Activated CD4-positive, alpha-beta memory T cell treated with anti-CD3 and anti-CD28 coated beads, Interleukin-2, amount 10 ng/mL, durations not matched to agents 7 days and 5 days (primary cell): ENCODE results near the gene SLC13A3. TPM values are rescaled to one million over a fixed set of nuclear protein-coding genes. Genes with fewer than 3 reads are reported as not detected.

Experiments
- CTCF ChIA-PET: fragments of 350-600 bp; sonication (Branson Sonifier 250); formaldehyde crosslinking; loops from one replicate; lab custom pipeline; 2021; ENCODE audit warnings: antibody characterized with exemption, inconsistent platforms; lab: Charles Lee
- POLR2A ChIA-PET: fragments of 350-600 bp; sonication (Branson Sonifier 250); formaldehyde crosslinking; loops from one replicate; lab custom pipeline; 2021; ENCODE audit warnings: antibody characterized with exemption; lab: Charles Lee
- DNase-seq: peaks from one replicate; pipeline ENCODE4 v3.0.0-alpha.2; 2020
- H3K27ac Mint-ChIP-seq: one replicate; pipeline ENCODE4 v1.8.0; 2021; ENCODE audit warnings: mild to moderate bottlenecking, mixed read lengths
- H3K27me3 Mint-ChIP-seq: one replicate; pipeline ENCODE4 v1.8.0; 2021; ENCODE audit warnings: mixed read lengths
- H3K36me3 Mint-ChIP-seq: one replicate; pipeline ENCODE4 v1.8.0; 2021; ENCODE audit warnings: low read depth, mixed read lengths
- H3K4me1 Mint-ChIP-seq: one replicate; pipeline ENCODE4 v1.8.0; 2021; ENCODE audit warnings: mixed read lengths
- H3K4me3 Mint-ChIP-seq: one replicate; pipeline ENCODE4 v1.8.0; 2021; ENCODE audit warnings: mild to moderate bottlenecking, mixed read lengths
- H3K9me3 Mint-ChIP-seq: one replicate; pipeline ENCODE4 v1.8.0; 2021; ENCODE audit warnings: mixed read lengths
- total RNA-seq, 2 experiments: library from RNA; stranded (reverse); gene quantifications; one replicate each; pipeline ENCODE4 v1.2.3, GENCODE V29; 2021

SLC13A3 gene
- total RNA-seq, 2 experiments from 2014 or later, result not detected

GRCh38 chr20:46558511-46558959 is 92.7 kb downstream of the SLC13A3 start:
- Mint-ChIP-seq H3K36me3 (peaks cover 8% of the 10 kb centered on the region), H3K4me3 (no peak overlapping the region)

DNA sequence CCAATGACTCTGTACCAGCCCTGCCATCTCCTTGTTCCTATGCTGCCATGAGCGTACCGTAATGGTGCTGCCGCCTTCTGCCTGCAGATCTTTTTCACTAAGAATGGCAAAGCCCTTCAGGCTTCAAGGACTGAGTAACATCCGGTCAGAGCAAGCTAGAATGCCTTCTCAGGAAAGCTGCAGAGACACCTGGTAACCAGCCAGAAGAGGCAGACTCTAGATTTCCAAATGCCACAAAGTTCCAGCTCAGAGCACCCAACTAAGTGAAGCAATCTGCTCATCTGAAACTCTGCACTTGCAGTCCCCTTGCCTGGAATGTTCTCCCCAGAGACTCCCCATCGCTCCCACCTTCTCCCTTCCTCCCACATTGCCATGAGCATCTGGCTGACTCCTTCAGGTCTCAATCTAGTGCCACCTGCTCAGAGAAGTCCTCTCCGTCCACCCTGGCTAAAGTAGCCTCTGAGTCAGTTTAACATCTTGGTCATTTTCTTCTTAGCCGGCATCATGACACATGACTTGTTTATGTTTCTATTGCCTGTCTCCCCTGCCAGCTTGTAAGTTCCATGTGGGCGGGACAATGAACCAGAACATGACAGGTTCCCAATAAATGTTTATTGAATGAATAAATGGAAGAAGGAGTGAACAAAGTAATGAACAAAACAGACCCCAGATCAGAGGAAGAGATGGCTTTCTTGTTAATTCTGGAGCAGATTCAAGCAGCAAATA is 93.9 kb downstream of the SLC13A3 start:
- no peak overlapping the region for H3K4me3 Mint-ChIP-seq
- H3K27me3 Mint-ChIP-seq, result no peaks in the 10 kb centered on the region
- H3K27ac Mint-ChIP-seq, result no peak overlapping the region
- no peak for DNase-seq
- ChIA-PET POLR2A (interaction anchor here (0.6 to 1.0 kb wide), 2 partner anchors 10 to 12 kb away, joined by 3 read pairs; no protein-coding TSS in a partner anchor), CTCF (interaction anchor here (1.2 kb wide), 1 partner anchor 126 kb away, joined by 4 read pairs; no protein-coding TSS in a partner anchor)
- peaks cover 64% of the 10 kb centered on the region for H3K4me1 Mint-ChIP-seq
- peaks cover 8% of the 10 kb centered on the region for H3K36me3 Mint-ChIP-seq
- H3K9me3 Mint-ChIP-seq, result no peaks in the 10 kb centered on the region

More at GRCh38 chr20:46558511-46558959, 92.7 kb downstream of the SLC13A3 start:
- Mint-ChIP-seq H3K4me1 (peaks cover 64% of the 10 kb centered on the region), H3K27ac (no peak overlapping the region), H3K9me3 (no peaks in the 10 kb centered on the region), H3K27me3 (no peaks in the 10 kb centered on the region)
- ChIA-PET POLR2A (no interaction called here), CTCF (interaction anchor here (0.7 to 2.3 kb wide), 3 partner anchors 14 to 128 kb away, joined by 3 to 13 read pairs (median 4); no protein-coding TSS in a partner anchor)
- DNase-seq, result no peak

- H3K4me3 Mint-ChIP-seq, result no peak overlapping the region
- peaks cover 5% of the 10 kb centered on the region for H3K36me3 Mint-ChIP-seq
- H3K27ac Mint-ChIP-seq, result no peak overlapping the region
- no peaks in the 10 kb centered on the region for H3K27me3 Mint-ChIP-seq
- DNase-seq, result no peak
- no peaks in the 10 kb centered on the region for H3K9me3 Mint-ChIP-seq
- H3K4me1 Mint-ChIP-seq, result peaks cover 56% of the 10 kb centered on the region
- ChIA-PET POLR2A (interaction anchor here (0.6 to 1.2 kb wide), 2 partner anchors 10 to 330 kb away, joined by 3 to 4 read pairs; no protein-coding TSS in a partner anchor), CTCF (interaction anchor here (1.1 to 3.4 kb wide), 2 partner anchors 11 to 42 kb away, joined by 3 to 21 read pairs; no protein-coding TSS in a partner anchor)
Measured at GRCh38 chr20:46555370-46555956, 95.8 kb downstream of the SLC13A3 start.

- DNase-seq, result no peak
Measured at GRCh38 chr20:46554828-46555227, 96.4 kb downstream of the SLC13A3 start.

GRCh38 chr20:46553926-46554325 is 97.3 kb downstream of the SLC13A3 start:
- Mint-ChIP-seq H3K4me1 (peaks cover 43% of the 10 kb centered on the region), H3K27ac (no peak overlapping the region), H3K4me3 (no peak overlapping the region), H3K9me3 (no peaks in the 10 kb centered on the region), H3K36me3 (peaks cover 4% of the 10 kb centered on the region), H3K27me3 (no peaks in the 10 kb centered on the region)
- no peak for DNase-seq
- CTCF ChIA-PET, result interaction anchor here (3.4 to 3.6 kb wide), 2 partner anchors 8 to 9 kb away, joined by 12 to 21 read pairs; no protein-coding TSS in a partner anchor
- POLR2A ChIA-PET, result interaction anchor here (1.2 to 2.0 kb wide), 4 partner anchors 8 to 30 kb away, joined by 3 to 9 read pairs (median 6); no protein-coding TSS in a partner anchor

More at GRCh38 chr20:46554828-46555227, 96.4 kb downstream of the SLC13A3 start:
- Mint-ChIP-seq H3K27ac (no peak overlapping the region), H3K4me1 (peaks cover 49% of the 10 kb centered on the region), H3K36me3 (peaks cover 4% of the 10 kb centered on the region), H3K4me3 (no peak overlapping the region), H3K27me3 (no peaks in the 10 kb centered on the region), H3K9me3 (no peaks in the 10 kb centered on the region)
- ChIA-PET POLR2A (interaction anchor here (1.2 kb wide), 1 partner anchor 10 kb away, joined by 4 read pairs; no protein-coding TSS in a partner anchor), CTCF (interaction anchor here (1.1 to 3.4 kb wide), 2 partner anchors 10 to 43 kb away, joined by 3 to 21 read pairs; no protein-coding TSS in a partner anchor)

- Mint-ChIP-seq H3K9me3 (no peaks in the 10 kb centered on the region), H3K36me3 (peaks cover 4% of the 10 kb centered on the region), H3K27me3 (no peaks in the 10 kb centered on the region), H3K4me3 (peak overlapping the region; percentile 50), H3K27ac (peak overlapping the region; percentile 91), H3K4me1 (peaks cover 33% of the 10 kb centered on the region)
- peak; percentile 83 for DNase-seq
- ChIA-PET POLR2A (interaction anchor here (0.6 to 2.0 kb wide), 4 partner anchors 8 to 1198 kb away, joined by 3 to 9 read pairs (median 6); no protein-coding TSS in a partner anchor), CTCF (interaction anchor here (0.9 to 3.6 kb wide), 9 partner anchors 8 to 832 kb away, joined by 3 to 21 read pairs (median 5); partner anchors contain the start of gene ZNF334)
Measured at GRCh38 chr20:46552460-46553420, 98.5 kb downstream of the SLC13A3 start.

GRCh38 chr20:46551522-46552381 is 99.5 kb downstream of the SLC13A3 start:
- Mint-ChIP-seq H3K27me3 (no peaks in the 10 kb centered on the region), H3K4me3 (no peak overlapping the region), H3K4me1 (peaks cover 26% of the 10 kb centered on the region), H3K27ac (peak overlapping the region; percentile 91), H3K9me3 (no peaks in the 10 kb centered on the region), H3K36me3 (peaks cover 3% of the 10 kb centered on the region)
- POLR2A ChIA-PET, result interaction anchor here (0.6 to 2.0 kb wide), 2 partner anchors 10 to 1197 kb away, joined by 3 to 8 read pairs; no protein-coding TSS in a partner anchor
- CTCF ChIA-PET, result interaction anchor here (0.9 to 3.6 kb wide), 8 partner anchors 10 to 832 kb away, joined by 3 to 12 read pairs (median 4); partner anchors contain the start of gene ZNF334
- DNase-seq, result no peak

DNA sequence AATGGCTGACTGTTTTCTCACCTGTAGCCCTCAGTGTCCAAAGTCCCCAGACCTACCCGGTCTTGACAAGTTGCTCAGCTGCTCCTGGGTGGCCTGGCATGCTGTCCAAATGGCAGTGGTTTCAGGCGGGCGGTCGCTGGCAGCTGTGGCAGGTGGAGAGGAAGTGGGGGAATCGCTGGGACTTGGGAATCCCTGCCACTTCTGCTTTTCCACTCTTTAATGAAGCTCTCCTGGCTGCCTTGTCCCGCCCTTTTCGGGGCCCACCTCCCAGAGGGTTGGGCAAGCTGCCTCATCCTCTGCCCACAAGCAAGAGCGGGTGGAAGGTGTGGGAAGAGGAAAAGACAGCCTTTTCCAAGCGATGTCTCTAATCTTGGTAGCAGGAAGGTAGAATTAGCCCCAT is 100.8 kb downstream of the SLC13A3 start, which contains the start of gene OCSTAMP:
OCSTAMP (minus strand) TSS at position 194 of the 400 bp plus-strand sequence; CDS start at position 100, 94 bp downstream.
- Mint-ChIP-seq H3K4me3 (no peak within 1 kb of the TSS), H3K36me3 (no peaks in the 10 kb centered on the region), H3K9me3 (no peaks in the 10 kb centered on the region), H3K27me3 (no peaks in the 10 kb centered on the region), H3K27ac (peak within 1 kb of the TSS; percentile 5), H3K4me1 (peaks cover 17% of the 10 kb centered on the region)
- ChIA-PET CTCF (interaction anchor here (1.0 to 3.6 kb wide), 4 partner anchors 11 to 132 kb away, joined by 4 to 12 read pairs (median 4); no protein-coding TSS in a partner anchor), POLR2A (interaction anchor here (1.1 kb wide), 1 partner anchor 444 kb away, joined by 3 read pairs; no protein-coding TSS in a partner anchor)
- no peak for DNase-seq

GRCh38 chr20:46549188-46549972 is 101.9 kb downstream of the SLC13A3 start:
- DNase-seq, result no peak
- H3K4me1 Mint-ChIP-seq, result peaks cover 6% of the 10 kb centered on the region

GRCh38 chr20:46548688-46549087 is 102.6 kb downstream of the SLC13A3 start:
- Mint-ChIP-seq H3K27me3 (no peaks in the 10 kb centered on the region), H3K4me1 (peaks cover 5% of the 10 kb centered on the region), H3K4me3 (no peak overlapping the region), H3K27ac (no peak overlapping the region), H3K36me3 (no peaks in the 10 kb centered on the region), H3K9me3 (no peaks in the 10 kb centered on the region)
- ChIA-PET CTCF (no interaction called here), POLR2A (no interaction called here)
- DNase-seq, result no peak

More at GRCh38 chr20:46549188-46549972, 101.9 kb downstream of the SLC13A3 start:
- no peak overlapping the region for H3K4me3 Mint-ChIP-seq
- H3K9me3 Mint-ChIP-seq, result no peaks in the 10 kb centered on the region
- CTCF ChIA-PET, result interaction anchor here (1.0 to 1.3 kb wide), 3 partner anchors 10 to 133 kb away, joined by 4 read pairs; no protein-coding TSS in a partner anchor
- no peaks in the 10 kb centered on the region for H3K36me3 Mint-ChIP-seq
- H3K27me3 Mint-ChIP-seq, result no peaks in the 10 kb centered on the region
- no peak overlapping the region for H3K27ac Mint-ChIP-seq
- POLR2A ChIA-PET, result no interaction called here
